Measurements from ENCODE around the gene CACNA2D3.

GRCh38 chr3:54099381-54099780 lies 23.0 kb upstream of the CACNA2D3 start:
- no peak for TF ChIP-seq POLR2A (IDR thresholded peaks at IDR 0.05)
- TF ChIP-seq POLR2AphosphoS5 (IDR thresholded peaks at IDR 0.05), result no peak
- no peak for TF ChIP-seq CTCF (IDR thresholded peaks at IDR 0.05)

Data from transverse colon (tissue), 4 donors.